Measurements from ENCODE around the gene RAPGEF1. TPM values are rescaled to one million over a fixed set of nuclear protein-coding genes. Genes with fewer than 3 reads are reported as not detected.

Gene RAPGEF1
- total RNA-seq, 1 donor from 2014 or later, result 33.3 TPM

DNA sequence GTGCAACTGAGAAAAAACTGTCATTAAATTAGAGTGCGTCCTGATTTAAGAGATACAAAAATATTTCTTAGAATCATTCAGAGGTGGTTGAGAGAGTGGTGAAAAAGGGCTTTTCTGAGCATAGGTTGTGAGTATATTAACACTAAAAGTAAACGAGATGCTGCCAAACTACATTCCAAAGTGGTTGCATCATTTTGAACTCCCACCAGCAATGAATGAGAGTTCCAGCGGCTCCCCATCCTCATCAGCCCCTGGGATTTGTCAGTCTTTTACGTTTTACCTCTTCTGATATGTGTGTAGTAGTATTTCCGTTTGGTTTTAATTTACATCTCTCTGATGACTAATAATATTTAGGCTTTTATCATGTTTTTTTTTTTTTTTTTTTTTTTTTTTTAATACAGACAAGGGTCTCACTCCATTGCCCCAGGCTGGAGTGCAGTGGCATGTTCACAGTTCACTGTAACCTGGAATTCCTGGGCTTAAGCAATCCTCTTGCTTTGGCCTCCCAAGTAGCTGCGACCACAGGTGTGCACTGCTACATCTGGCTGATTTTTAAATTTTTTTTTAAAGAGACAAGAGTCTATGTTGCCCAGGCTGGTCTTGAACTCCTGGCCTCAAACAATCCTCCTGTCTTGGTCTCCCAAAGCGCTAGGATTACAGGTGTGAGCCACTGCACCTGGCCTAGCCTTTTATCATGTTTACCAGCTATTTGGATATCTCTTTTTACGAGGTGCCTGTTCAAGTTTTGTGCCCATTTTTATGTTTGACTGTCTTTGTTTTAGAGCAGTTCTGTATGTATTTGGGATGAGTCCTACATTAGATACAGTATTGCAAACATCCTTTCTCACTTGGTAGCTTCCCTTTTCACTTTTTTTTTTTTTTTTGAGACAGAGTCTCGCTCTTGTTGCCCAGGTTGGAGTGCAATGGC, 177.6 kb downstream of the RAPGEF1 start:
- TF ChIP-seq EZH2 (IDR thresholded peaks at IDR 0.05), result no peak
- TF ChIP-seq CTCF (IDR thresholded peaks at IDR 0.05), result no peak
- no peak for TF ChIP-seq EZH2phosphoT487 (IDR thresholded peaks at IDR 0.05)
- no peak overlapping the region for H3K4me2 ChIP-seq
- Mint-ChIP-seq H3K4me3 (no peak overlapping the region), H3K36me3 (no peaks in the 10 kb centered on the region), H3K27me3 (ENCODE audit: insufficient read depth, low read depth) (peaks cover under 1% of the 10 kb centered on the region), H3K27ac (no peak overlapping the region), H3K4me1 (no peaks in the 10 kb centered on the region), H3K9me3 (peaks cover 18% of the 10 kb centered on the region)
- peaks cover 12% of the 10 kb centered on the region for H3K9me3 ChIP-seq (ENCODE audit: low read depth)
- DNase-seq (ENCODE audit: low spot score), result no peak
- H3F3A ChIP-seq (ENCODE audit: low read depth), result no peaks in the 10 kb centered on the region
- no peak overlapping the region for H3K4me3 ChIP-seq
- no peaks in the 10 kb centered on the region for H3K79me2 ChIP-seq (ENCODE audit: low read depth)
- H3K9ac ChIP-seq, result no peak overlapping the region
- H4K20me1 ChIP-seq (ENCODE audit: low read depth), result no peaks in the 10 kb centered on the region
- no peak overlapping the region for H3K27ac ChIP-seq
- H3K36me3 ChIP-seq, result peaks cover 3% of the 10 kb centered on the region
- H2AFZ ChIP-seq (replicated peaks), result no peak overlapping the region
- H3K27me3 ChIP-seq, result no peaks in the 10 kb centered on the region
- no peaks in the 10 kb centered on the region for H3K4me1 ChIP-seq

DNA sequence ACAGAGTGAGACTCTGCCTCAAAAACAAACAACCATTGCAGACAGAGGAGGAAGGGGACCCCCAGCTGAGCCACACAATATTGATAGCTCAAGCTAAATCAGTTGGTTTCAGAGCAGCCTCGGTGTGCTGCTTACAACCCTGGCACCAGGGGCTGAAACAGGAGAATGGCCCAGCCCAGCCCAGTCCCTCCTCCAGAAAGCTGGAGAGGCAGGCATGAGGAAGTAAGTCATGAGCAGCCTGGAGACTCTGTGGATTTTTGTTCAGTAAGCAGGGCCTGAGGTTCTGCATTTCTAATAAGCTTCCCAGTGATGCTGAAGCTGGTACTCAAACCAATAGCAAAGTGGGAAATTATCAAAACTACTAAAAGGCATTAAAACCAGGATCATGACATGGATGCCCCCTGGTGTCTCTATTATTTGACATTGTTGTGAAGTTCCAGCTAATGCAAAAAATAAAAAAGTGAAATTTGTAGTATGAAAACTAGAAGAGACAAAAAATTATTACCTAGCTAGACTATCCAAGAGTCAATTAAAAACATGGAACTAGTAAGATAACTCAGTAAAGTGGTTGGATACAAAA, 180.4 kb downstream of the RAPGEF1 start:
- Mint-ChIP-seq H3K27ac (no peak overlapping the region), H3K4me3 (no peak overlapping the region), H3K27me3 (ENCODE audit: insufficient read depth, low read depth) (peaks cover 17% of the 10 kb centered on the region), H3K36me3 (no peaks in the 10 kb centered on the region), H3K4me1 (no peaks in the 10 kb centered on the region), H3K9me3 (peaks cover 18% of the 10 kb centered on the region)
- Histone ChIP-seq H3K4me3 (no peak overlapping the region), H3K9ac (no peak overlapping the region), H2AFZ (replicated peaks) (no peak overlapping the region), H3K79me2 (ENCODE audit: low read depth) (no peaks in the 10 kb centered on the region), H3K4me1 (no peaks in the 10 kb centered on the region), H4K20me1 (ENCODE audit: low read depth) (no peaks in the 10 kb centered on the region), H3K9me3 (ENCODE audit: low read depth) (peaks cover 12% of the 10 kb centered on the region), H3K27ac (no peak overlapping the region), H3F3A (ENCODE audit: low read depth) (no peaks in the 10 kb centered on the region), H3K27me3 (peaks cover 24% of the 10 kb centered on the region), H3K4me2 (no peak overlapping the region), H3K36me3 (peaks cover 3% of the 10 kb centered on the region)
- DNase-seq (ENCODE audit: low spot score), result no peak
- no peak for TF ChIP-seq EZH2phosphoT487 (IDR thresholded peaks at IDR 0.05)
- no peak for TF ChIP-seq EZH2 (IDR thresholded peaks at IDR 0.05)
- TF ChIP-seq CTCF (IDR thresholded peaks at IDR 0.05), result no peak

DNA sequence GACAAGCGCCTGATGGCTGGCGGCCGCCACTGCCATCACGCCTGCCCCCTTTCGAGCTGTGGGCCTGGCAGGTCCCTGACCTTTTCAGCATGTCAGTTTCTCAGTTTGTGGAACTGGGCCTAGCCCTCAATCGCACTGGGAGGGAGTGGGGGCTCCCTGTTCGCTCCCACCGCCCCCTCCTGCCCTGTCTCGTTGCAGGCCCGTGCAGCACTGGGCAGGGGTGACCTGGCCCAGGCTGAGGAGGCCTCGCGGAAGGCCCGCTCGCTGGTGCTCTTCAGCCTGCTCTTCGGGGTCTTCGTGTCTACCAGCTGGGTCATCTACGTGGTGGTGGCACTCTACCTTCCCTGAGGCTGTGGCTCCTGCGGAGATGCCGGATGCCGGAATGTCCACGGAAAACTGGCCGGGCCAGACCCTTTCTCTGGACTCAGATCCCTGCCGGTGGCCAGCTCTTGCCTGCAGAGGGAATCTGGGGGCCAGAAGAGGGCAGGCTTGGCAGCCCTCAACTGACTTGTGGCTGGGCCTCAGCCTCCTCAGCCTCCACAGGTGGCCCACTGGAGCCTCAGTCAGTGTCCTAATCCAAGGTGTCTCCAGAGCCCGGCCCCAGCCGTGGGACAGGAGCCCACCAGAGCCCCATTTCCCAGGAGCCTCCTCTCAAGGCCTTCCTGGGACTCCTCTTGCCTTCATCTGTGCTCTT, 181.9 kb downstream of the RAPGEF1 start:
- Histone ChIP-seq H3K9ac (no peak overlapping the region), H3K4me3 (no peak overlapping the region), H4K20me1 (ENCODE audit: low read depth) (no peaks in the 10 kb centered on the region), H3K79me2 (ENCODE audit: low read depth) (no peaks in the 10 kb centered on the region), H3K27me3 (peaks cover 39% of the 10 kb centered on the region), H3K4me2 (no peak overlapping the region), H3K4me1 (no peaks in the 10 kb centered on the region), H3K36me3 (peaks cover 3% of the 10 kb centered on the region), H3K27ac (no peak overlapping the region), H3K9me3 (ENCODE audit: low read depth) (peaks cover 12% of the 10 kb centered on the region), H2AFZ (replicated peaks) (no peak overlapping the region), H3F3A (ENCODE audit: low read depth) (no peaks in the 10 kb centered on the region)
- no peak for DNase-seq (ENCODE audit: low spot score)
- H3K4me1 Mint-ChIP-seq, result no peaks in the 10 kb centered on the region
- no peak overlapping the region for H3K27ac Mint-ChIP-seq
- H3K4me3 Mint-ChIP-seq, result no peak overlapping the region
- peaks cover 22% of the 10 kb centered on the region for H3K9me3 Mint-ChIP-seq
- H3K27me3 Mint-ChIP-seq (ENCODE audit: insufficient read depth, low read depth), result peaks cover 20% of the 10 kb centered on the region
- no peak for TF ChIP-seq EZH2 (IDR thresholded peaks at IDR 0.05)
- no peak for TF ChIP-seq CTCF (IDR thresholded peaks at IDR 0.05)
- no peak for TF ChIP-seq EZH2phosphoT487 (IDR thresholded peaks at IDR 0.05)
- no peaks in the 10 kb centered on the region for H3K36me3 Mint-ChIP-seq
